ENCODE data around the gene DOCK3.
A peak's percentile ranks its signal among the peaks of the same experiment; 100 is the strongest.
"Not testable (repeated sequence)": the region's sequence is repeated elsewhere in the genome, so short reads cannot be mapped to it uniquely, and the experiment has no call there.

Gene DOCK3

GRCh38 chr3:50901097-50901496 is 226.4 kb downstream of the DOCK3 start:
- not testable (repeated sequence) for H3K27ac Mint-ChIP-seq (ENCODE audit: low read depth); H3K36me3 Mint-ChIP-seq (ENCODE audit: insufficient read depth); DNase-seq (ENCODE audit: low spot score in 2 of 2); ATAC-seq (replicated peaks; ENCODE audit: extremely low read depth, poor library complexity, severe bottlenecking); H3K9me3 Mint-ChIP-seq; H3K4me1 Mint-ChIP-seq; H3K4me3 Mint-ChIP-seq
- peaks cover 48% of the 10 kb centered on the region for H3K27me3 Mint-ChIP-seq

- H3K4me1 Mint-ChIP-seq = no peaks in the 10 kb centered on the region
- H3K27me3 Mint-ChIP-seq = peaks cover 38% of the 10 kb centered on the region
- ATAC-seq (replicated peaks; ENCODE audit: extremely low read depth, poor library complexity, severe bottlenecking) (no peak), DNase-seq (ENCODE audit: low spot score in 2 of 2) (no peak)
- H3K9me3 Mint-ChIP-seq = peaks cover 6% of the 10 kb centered on the region
- no peaks in the 10 kb centered on the region for H3K36me3 Mint-ChIP-seq (ENCODE audit: insufficient read depth)
- H3K4me3 Mint-ChIP-seq = no peak overlapping the region
- H3K27ac Mint-ChIP-seq (ENCODE audit: low read depth) = no peak overlapping the region
Measured at GRCh38 chr3:50912746-50913145, 238.0 kb downstream of the DOCK3 start.

- Mint-ChIP-seq H3K4me3 (no peak overlapping the region), H3K4me1 (no peaks in the 10 kb centered on the region), H3K9me3 (peaks cover 2% of the 10 kb centered on the region), H3K27me3 (peaks cover 33% of the 10 kb centered on the region), H3K36me3 (ENCODE audit: insufficient read depth) (no peaks in the 10 kb centered on the region), H3K27ac (ENCODE audit: low read depth) (no peak overlapping the region)
- no peak for ATAC-seq (replicated peaks; ENCODE audit: extremely low read depth, poor library complexity, severe bottlenecking)
- no peak for DNase-seq (ENCODE audit: low spot score in 2 of 2)
Measured at GRCh38 chr3:50913260-50913659, 238.5 kb downstream of the DOCK3 start.

GRCh38 chr3:50922071-50922470 is 247.3 kb downstream of the DOCK3 start:
- H3K27ac Mint-ChIP-seq (ENCODE audit: low read depth); H3K4me3 Mint-ChIP-seq; ATAC-seq (replicated peaks; ENCODE audit: extremely low read depth, poor library complexity, severe bottlenecking); DNase-seq (ENCODE audit: low spot score in 2 of 2); H3K9me3 Mint-ChIP-seq; H3K36me3 Mint-ChIP-seq (ENCODE audit: insufficient read depth); H3K4me1 Mint-ChIP-seq: not testable (repeated sequence)
- peaks cover 71% of the 10 kb centered on the region for H3K27me3 Mint-ChIP-seq

- H3K27ac Mint-ChIP-seq (ENCODE audit: low read depth) = no peak overlapping the region
- H3K27me3 Mint-ChIP-seq = peaks cover 86% of the 10 kb centered on the region
- DNase-seq (ENCODE audit: low spot score in 2 of 2) (no peak), ATAC-seq (replicated peaks; ENCODE audit: extremely low read depth, poor library complexity, severe bottlenecking) (no peak)
- H3K4me3 Mint-ChIP-seq = no peak overlapping the region
- no peaks in the 10 kb centered on the region for H3K36me3 Mint-ChIP-seq (ENCODE audit: insufficient read depth)
- no peaks in the 10 kb centered on the region for H3K4me1 Mint-ChIP-seq
- H3K9me3 Mint-ChIP-seq = no peaks in the 10 kb centered on the region
Measured at GRCh38 chr3:50923955-50924354, 249.2 kb downstream of the DOCK3 start.

GRCh38 chr3:50924638-50925037 is 249.9 kb downstream of the DOCK3 start:
- H3K27me3 Mint-ChIP-seq = peaks cover 88% of the 10 kb centered on the region

GRCh38 chr3:50926868-50927267 is 252.1 kb downstream of the DOCK3 start:
- Mint-ChIP-seq H3K4me3 (no peak overlapping the region), H3K4me1 (no peaks in the 10 kb centered on the region), H3K9me3 (no peaks in the 10 kb centered on the region), H3K27me3 (peaks cover 81% of the 10 kb centered on the region), H3K36me3 (ENCODE audit: insufficient read depth) (no peaks in the 10 kb centered on the region), H3K27ac (ENCODE audit: low read depth) (no peak overlapping the region)
- DNase-seq (ENCODE audit: low spot score in 2 of 2) (no peak), ATAC-seq (replicated peaks; ENCODE audit: extremely low read depth, poor library complexity, severe bottlenecking) (no peak)

More at GRCh38 chr3:50924638-50925037, 249.9 kb downstream of the DOCK3 start:
- Mint-ChIP-seq H3K9me3 (no peaks in the 10 kb centered on the region), H3K4me1 (no peaks in the 10 kb centered on the region), H3K27ac (ENCODE audit: low read depth) (no peak overlapping the region), H3K4me3 (no peak overlapping the region), H3K36me3 (ENCODE audit: insufficient read depth) (no peaks in the 10 kb centered on the region)
- no peak for DNase-seq (ENCODE audit: low spot score in 2 of 2)
- ATAC-seq (replicated peaks; ENCODE audit: extremely low read depth, poor library complexity, severe bottlenecking) = no peak

GRCh38 chr3:50930371-50931208 is 255.9 kb downstream of the DOCK3 start:
- Mint-ChIP-seq H3K4me3 (no peak overlapping the region), H3K27ac (ENCODE audit: low read depth) (no peak overlapping the region), H3K27me3 (peaks cover 73% of the 10 kb centered on the region), H3K4me1 (no peaks in the 10 kb centered on the region), H3K9me3 (peaks cover 5% of the 10 kb centered on the region), H3K36me3 (ENCODE audit: insufficient read depth) (no peaks in the 10 kb centered on the region)
- DNase-seq (ENCODE audit: low spot score in 2 of 2) (no peak), ATAC-seq (replicated peaks; ENCODE audit: extremely low read depth, poor library complexity, severe bottlenecking) (no peak)

GRCh38 chr3:50932918-50933317 is 258.2 kb downstream of the DOCK3 start:
- ATAC-seq (replicated peaks; ENCODE audit: extremely low read depth, poor library complexity, severe bottlenecking); H3K4me3 Mint-ChIP-seq; H3K36me3 Mint-ChIP-seq (ENCODE audit: insufficient read depth); H3K9me3 Mint-ChIP-seq; DNase-seq (ENCODE audit: low spot score in 2 of 2); H3K4me1 Mint-ChIP-seq; H3K27ac Mint-ChIP-seq (ENCODE audit: low read depth): not testable (repeated sequence)
- H3K27me3 Mint-ChIP-seq = peaks cover 72% of the 10 kb centered on the region

GRCh38 chr3:50936389-50936788 is 261.7 kb downstream of the DOCK3 start:
- H3K9me3 Mint-ChIP-seq = peaks cover 5% of the 10 kb centered on the region

GRCh38 chr3:50947419-50947818 is 272.7 kb downstream of the DOCK3 start:
- no peaks in the 10 kb centered on the region for H3K27me3 Mint-ChIP-seq
- H3K27ac Mint-ChIP-seq (ENCODE audit: low read depth) = no peak overlapping the region
- H3K4me1 Mint-ChIP-seq = peaks cover 14% of the 10 kb centered on the region
- DNase-seq (ENCODE audit: low spot score in 2 of 2) (no peak), ATAC-seq (replicated peaks; ENCODE audit: extremely low read depth, poor library complexity, severe bottlenecking) (no peak)
- no peaks in the 10 kb centered on the region for H3K9me3 Mint-ChIP-seq
- H3K4me3 Mint-ChIP-seq = no peak overlapping the region
- no peaks in the 10 kb centered on the region for H3K36me3 Mint-ChIP-seq (ENCODE audit: insufficient read depth)

More at GRCh38 chr3:50936389-50936788, 261.7 kb downstream of the DOCK3 start:
- ATAC-seq (replicated peaks; ENCODE audit: extremely low read depth, poor library complexity, severe bottlenecking) = no peak
- Mint-ChIP-seq H3K4me3 (no peak overlapping the region), H3K27me3 (peaks cover 44% of the 10 kb centered on the region), H3K4me1 (no peaks in the 10 kb centered on the region), H3K36me3 (ENCODE audit: insufficient read depth) (no peaks in the 10 kb centered on the region), H3K27ac (ENCODE audit: low read depth) (no peak overlapping the region)
- no peak for DNase-seq (ENCODE audit: low spot score in 2 of 2)

- Mint-ChIP-seq H3K36me3 (ENCODE audit: insufficient read depth) (no peaks in the 10 kb centered on the region), H3K4me3 (peak overlapping the region; percentile 75), H3K4me1 (peaks cover 14% of the 10 kb centered on the region), H3K27me3 (no peaks in the 10 kb centered on the region), H3K9me3 (no peaks in the 10 kb centered on the region), H3K27ac (ENCODE audit: low read depth) (peak overlapping the region; percentile 82)
- no peak for ATAC-seq (replicated peaks; ENCODE audit: extremely low read depth, poor library complexity, severe bottlenecking)
- DNase-seq (ENCODE audit: low spot score in 2 of 2) = no peak
Measured at GRCh38 chr3:50950591-50950990, 275.9 kb downstream of the DOCK3 start.

GRCh38 chr3:50953825-50954414 is 279.2 kb downstream of the DOCK3 start:
- ATAC-seq (replicated peaks; ENCODE audit: extremely low read depth, poor library complexity, severe bottlenecking) = no peak
- DNase-seq (ENCODE audit: low spot score in 2 of 2) = no peak
- Mint-ChIP-seq H3K4me3 (no peak overlapping the region), H3K4me1 (peaks cover 14% of the 10 kb centered on the region), H3K27me3 (no peaks in the 10 kb centered on the region), H3K9me3 (no peaks in the 10 kb centered on the region), H3K36me3 (ENCODE audit: insufficient read depth) (no peaks in the 10 kb centered on the region), H3K27ac (ENCODE audit: low read depth) (no peak overlapping the region)
